Stimulated activated CD4-positive, alpha-beta T cell treated with anti-CD3 and anti-CD28 coated beads, Interleukin-12 subunit alpha, Interleukin-12 subunit beta, amount 100 ng/mL, for 24 hours (primary cell): ENCODE measurements around the gene LETMD1.
"Not testable (repeated sequence)": the region's sequence is repeated elsewhere in the genome, so short reads cannot be mapped to it uniquely, and the experiment has no call there.

Experiments
- DNase-seq, 2 experiments: peaks; one replicate each; pipeline ENCODE4 v3.0.0-alpha.2; 2020; ENCODE audit warnings: low read depth in 2 of 2

LETMD1 gene

DNA sequence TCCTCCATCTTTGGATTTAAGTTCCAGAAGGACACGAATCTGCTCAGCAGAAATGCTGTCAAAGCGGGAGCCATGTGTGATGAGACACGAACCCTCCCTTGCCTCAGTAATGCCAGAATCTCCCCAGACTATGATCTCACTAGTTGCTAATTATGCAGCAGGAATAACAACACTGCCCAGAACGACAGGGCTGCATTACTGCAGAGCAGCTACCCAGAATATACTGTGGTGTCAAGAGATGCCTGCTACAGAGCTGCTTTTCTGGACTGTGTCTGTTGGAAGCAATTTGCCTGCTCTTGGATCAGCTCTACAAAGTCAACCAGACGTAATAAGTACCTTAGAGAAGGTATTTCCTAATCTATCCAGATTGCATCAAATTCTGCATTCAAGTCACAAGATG, 29.8 kb downstream of the LETMD1 start:
- no peak for DNase-seq

DNA sequence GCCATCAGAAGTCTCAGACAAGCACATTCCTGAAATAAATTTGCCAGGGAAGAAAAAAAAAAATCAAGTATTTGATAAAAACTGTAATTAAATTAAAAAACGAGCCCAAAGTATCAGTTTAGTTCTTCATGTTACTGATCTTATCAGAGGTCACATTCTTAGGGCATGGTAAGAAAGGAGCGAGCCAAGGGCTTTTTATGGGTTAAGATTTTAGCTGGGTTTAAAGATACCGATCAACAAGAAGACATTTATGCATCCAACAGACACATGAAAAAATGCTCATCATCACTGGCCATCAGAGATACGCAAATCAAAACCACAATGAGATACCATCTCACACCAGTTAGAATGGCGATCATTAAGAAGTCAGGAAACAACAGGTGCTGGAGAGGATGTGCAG, 30.2 kb downstream of the LETMD1 start:
- not testable (repeated sequence) for DNase-seq

DNA sequence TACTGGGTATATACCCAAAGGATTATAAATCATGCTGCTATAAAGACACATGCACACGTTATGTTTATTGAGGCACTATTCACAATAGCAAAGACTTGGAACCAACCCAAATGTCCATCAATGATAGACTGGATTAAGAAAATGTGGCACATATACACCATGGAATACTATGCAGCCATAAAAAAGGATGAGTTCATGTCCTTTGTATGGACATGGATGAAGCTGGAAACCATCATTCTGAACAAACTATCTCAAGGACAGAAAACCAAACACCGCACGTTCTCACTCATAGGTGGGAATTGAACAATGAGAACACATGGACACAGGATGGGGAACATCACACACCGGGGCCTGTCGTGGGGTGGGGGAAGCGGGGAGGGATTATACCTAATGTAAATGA, 30.7 kb downstream of the LETMD1 start:
- DNase-seq = not testable (repeated sequence)

GRCh38 chr12:51080136-51080535, 32.0 kb downstream of the LETMD1 start:
- no peak for DNase-seq

DNA sequence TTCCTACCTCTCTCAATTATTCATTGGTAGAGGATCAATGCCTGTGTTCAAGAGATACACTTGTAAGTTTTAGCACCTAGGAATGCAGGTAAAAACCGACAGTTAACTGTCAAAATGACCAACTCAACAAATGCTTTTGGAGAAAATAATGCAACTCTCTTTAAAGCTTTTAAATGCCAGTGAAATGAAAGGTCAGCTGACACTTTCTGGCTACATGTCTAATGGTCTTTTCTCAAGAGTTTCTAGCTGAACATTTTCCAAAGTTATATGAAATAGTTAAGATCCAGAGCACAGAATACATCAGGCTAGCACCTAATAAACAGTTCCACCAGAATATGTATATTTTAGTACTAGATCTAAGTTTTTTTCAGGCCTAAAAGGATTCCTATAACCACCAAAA, 33.3 kb downstream of the LETMD1 start:
- no peak for DNase-seq

DNA sequence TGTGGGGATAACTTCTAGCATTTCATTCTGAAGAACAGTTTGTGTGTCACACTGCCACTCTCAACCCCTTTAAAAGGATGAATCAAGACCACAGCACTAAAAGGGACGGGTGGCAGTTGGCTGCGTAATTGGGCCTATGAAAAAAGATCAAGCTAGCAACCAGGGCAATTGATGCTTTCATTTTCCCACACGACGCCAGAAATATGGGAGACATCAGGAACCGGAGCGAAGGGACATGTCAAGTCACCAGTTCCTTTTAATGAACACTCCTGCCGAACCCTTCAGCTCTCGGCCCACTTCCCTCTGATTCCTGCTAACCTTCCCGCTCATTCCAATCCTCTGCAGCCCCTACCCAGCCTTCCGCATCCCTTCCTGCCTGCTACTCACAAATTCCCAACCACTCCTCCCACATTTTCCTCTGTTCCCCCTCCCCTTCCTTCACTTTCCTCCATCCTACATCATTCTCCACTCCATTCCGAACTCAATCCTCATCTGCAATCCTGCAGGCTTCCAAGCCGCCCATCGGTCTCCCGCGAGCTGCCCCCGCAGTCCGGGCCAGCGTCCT, 34.5 kb downstream of the LETMD1 start:
- no peak for DNase-seq

- DNase-seq = peak; percentile 88 to 91
Measured at GRCh38 chr12:51083126-51083833, 35.2 kb downstream of the LETMD1 start, which contains the start of gene CSRNP2. CSRNP2 (minus strand) TSS chr12:51083596; CDS start chr12:51076561, 7,035 bp downstream.

- DNase-seq = no peak
Measured at GRCh38 chr12:51085757-51086156, 37.6 kb downstream of the LETMD1 start.

DNA sequence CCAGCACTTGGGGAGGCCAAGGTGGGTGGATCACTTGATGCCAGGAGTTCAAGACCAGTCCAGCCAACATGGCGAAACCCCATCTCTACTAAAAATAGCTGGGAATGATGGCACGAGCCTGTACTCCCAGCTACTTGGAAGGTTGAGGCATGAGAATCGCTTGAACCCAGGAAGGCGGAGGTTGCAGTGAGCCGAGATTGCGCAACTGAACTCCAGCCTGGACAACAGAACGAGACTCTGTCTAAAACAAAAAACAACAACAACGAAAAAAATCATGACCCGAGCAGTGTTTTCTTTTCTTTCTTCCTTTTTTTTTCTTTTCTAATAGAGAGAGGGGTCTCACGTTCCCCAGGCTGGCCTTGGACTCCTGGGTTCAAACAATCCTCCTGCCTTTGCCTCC, 38.8 kb downstream of the LETMD1 start:
- no peak for DNase-seq

GRCh38 chr12:51087818-51088217, 39.7 kb downstream of the LETMD1 start:
- peak in 1 of 2 experiments; percentile 18 for DNase-seq

DNA sequence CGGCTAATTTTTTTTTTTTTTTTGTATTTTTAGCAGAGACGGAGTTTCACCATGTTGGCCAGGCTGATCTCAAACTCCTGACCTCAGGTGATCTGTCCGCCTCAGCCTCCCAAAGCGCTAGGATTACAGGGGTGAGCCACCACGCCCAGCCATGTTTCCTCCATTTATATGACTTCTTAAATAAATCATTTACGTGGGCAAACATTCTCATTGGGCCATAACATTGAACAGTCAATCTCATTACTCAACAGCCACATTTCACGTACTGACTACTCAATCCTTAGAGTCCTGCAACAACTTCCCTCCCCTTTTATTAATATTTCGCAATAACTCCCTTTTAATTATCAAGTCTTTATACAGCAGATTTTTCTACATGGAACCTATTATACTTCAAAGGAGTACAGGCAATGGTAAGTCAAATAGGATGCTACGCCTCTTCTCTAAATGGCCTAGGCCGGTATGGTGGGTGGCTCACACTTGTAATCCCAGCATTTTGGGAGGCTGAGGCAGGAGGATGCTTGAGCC, 42.6 kb downstream of the LETMD1 start:
- no peak for DNase-seq

GRCh38 chr12:51098611-51099010, 50.5 kb downstream of the LETMD1 start:
- no peak for DNase-seq

DNA sequence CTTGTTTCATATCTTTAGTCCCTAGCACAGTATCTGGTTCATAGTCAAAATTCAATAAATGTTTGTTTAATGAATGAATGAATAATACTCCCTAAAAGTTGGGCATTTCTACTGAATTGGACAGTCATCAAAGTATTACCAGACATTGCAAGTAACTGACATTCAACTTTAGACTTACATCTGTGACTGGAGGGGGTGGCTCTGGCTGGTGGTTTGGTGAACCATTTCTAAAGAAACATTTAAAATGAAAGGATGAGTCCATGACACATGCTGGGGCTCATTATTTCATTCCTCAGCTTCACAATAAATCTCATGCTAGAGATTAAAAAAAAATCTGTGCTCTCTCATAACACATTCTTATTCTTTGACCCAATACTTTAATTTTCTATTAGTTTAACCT, 55.9 kb downstream of the LETMD1 start:
- no peak for DNase-seq

GRCh38 chr12:51108136-51108535, 60.0 kb downstream of the LETMD1 start:
- DNase-seq = no peak
